DOHH2 (cell line): Measurements from ENCODE around the gene STAG2.

ENCODE experiments used
- CTCF ChIP-seq: fragments of 200-600 bp; sonication (generic); IDR thresholded peaks from one replicate; pipeline ENCODE4 v1.5.1; 2014; ENCODE audit warnings: antibody characterized with exemption, mild to moderate bottlenecking, low read depth, low read length; ENCODE audit not compliant: poor library complexity, severe bottlenecking
- EZH2phosphoT487 ChIP-seq: fragments of 200-600 bp; sonication (generic); IDR thresholded peaks from 2 replicates; pipeline ENCODE4 v1.6.1; 2017; ENCODE audit warnings: borderline replicate concordance, mild to moderate bottlenecking, antibody characterized with exemption, low read length, moderate library complexity, mixed read lengths

- TF ChIP-seq CTCF (no peak), EZH2phosphoT487 (no peak)
Observed at GRCh38 chrX:123975180-123975579, 13.7 kb downstream of the STAG2 start.
